Calu3 (cell line): ENCODE data around the gene SGCA. TPM values are rescaled to one million over a fixed set of nuclear protein-coding genes. Genes with fewer than 3 reads are reported as not detected.

ENCODE experiments used
- BruUV-seq: library from RNA; stranded (reverse); fragments of 400-500 nt; replicated peaks from 2 replicates; lab custom pipeline; 2021; lab: Mats Ljungman, UMichigan
- CTCF ChIA-PET: fragments of 300-600 bp; sonication (Branson Sonifier 250); formaldehyde crosslinking; loops from one replicate; lab custom pipeline; 2022; ENCODE audit warnings: antibody characterized with exemption; lab: Charles Lee
- DNase-seq: peaks from one replicate; pipeline ENCODE4 v3.0.0; 2022
- H3K27ac Mint-ChIP-seq: one replicate; pipeline ENCODE4 v1.8.0; 2022; ENCODE audit warnings: mixed read lengths; ENCODE audit not compliant: unreplicated experiment
- H3K27me3 Mint-ChIP-seq: one replicate; pipeline ENCODE4 v1.8.0; 2022; ENCODE audit warnings: mixed read lengths; ENCODE audit not compliant: unreplicated experiment
- H3K36me3 Mint-ChIP-seq: one replicate; pipeline ENCODE4 v1.8.0; 2022; ENCODE audit warnings: mild to moderate bottlenecking, moderate library complexity, mixed read lengths; ENCODE audit not compliant: insufficient read depth, unreplicated experiment
- H3K4me1 Mint-ChIP-seq: one replicate; pipeline ENCODE4 v1.8.0; 2022; ENCODE audit warnings: mild to moderate bottlenecking, low read depth, mixed read lengths; ENCODE audit not compliant: unreplicated experiment
- H3K4me3 Mint-ChIP-seq: one replicate; pipeline ENCODE4 v1.8.0; 2022; ENCODE audit warnings: mild to moderate bottlenecking, low read depth, moderate library complexity, mixed read lengths; ENCODE audit not compliant: unreplicated experiment
- H3K9me3 Mint-ChIP-seq: one replicate; pipeline ENCODE4 v1.8.0; 2022; ENCODE audit warnings: low read depth, mixed read lengths; ENCODE audit not compliant: unreplicated experiment
- intact Hi-C: fragments of 100-400 bp; cut with micrococcal nuclease; formaldehyde crosslinking; loops from one replicate; pipeline ENCODE4 v1.10.0; 2022; ENCODE audit not compliant: unreplicated experiment
- total RNA-seq: library from RNA; stranded (reverse); gene quantifications from 2 replicates; pipeline ENCODE4 v1.2.3, GENCODE V29; 2022
- TF ChIP-seq, protein P1 (sequence below): fragments of 200-600 bp; IDR thresholded peaks from one replicate; pipeline ENCODE4 v1.8.0; 2022; ENCODE audit warnings: antibody characterized with exemption; ENCODE audit not compliant: unreplicated experiment

Gene SGCA
- total RNA-seq, 1 experiment from 2014 or later = not detected

DNA sequence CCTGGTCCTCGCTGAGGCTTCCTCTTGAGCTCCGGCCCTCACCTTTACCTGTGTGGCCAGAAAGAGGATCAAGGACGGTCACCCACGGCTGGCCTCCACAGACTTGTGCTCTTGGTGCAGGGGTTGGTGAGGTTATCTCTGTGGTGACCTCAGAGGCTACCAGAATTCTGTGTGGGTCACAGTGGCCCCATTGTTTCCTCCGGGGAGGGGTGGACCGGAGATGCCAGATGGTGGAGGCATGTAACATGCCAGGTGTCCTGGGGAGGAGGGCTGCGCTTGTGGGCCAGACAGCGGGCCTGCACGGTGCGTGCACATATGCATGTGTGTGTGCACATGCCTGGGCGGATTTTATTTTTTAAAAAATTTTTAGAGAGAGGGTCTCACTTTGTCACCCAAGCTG, 6.3 kb downstream of the SGCA start:
- H3K36me3 Mint-ChIP-seq = no peaks in the 10 kb centered on the region
- no peaks in the 10 kb centered on the region for H3K9me3 Mint-ChIP-seq
- intact Hi-C loops = no loop called here
- H3K27ac Mint-ChIP-seq = no peak overlapping the region
- H3K27me3 Mint-ChIP-seq = peaks cover 28% of the 10 kb centered on the region
- H3K4me1 Mint-ChIP-seq = peaks cover 22% of the 10 kb centered on the region
- no peak overlapping the region for H3K4me3 Mint-ChIP-seq
- TF ChIP-seq, protein P1, sequence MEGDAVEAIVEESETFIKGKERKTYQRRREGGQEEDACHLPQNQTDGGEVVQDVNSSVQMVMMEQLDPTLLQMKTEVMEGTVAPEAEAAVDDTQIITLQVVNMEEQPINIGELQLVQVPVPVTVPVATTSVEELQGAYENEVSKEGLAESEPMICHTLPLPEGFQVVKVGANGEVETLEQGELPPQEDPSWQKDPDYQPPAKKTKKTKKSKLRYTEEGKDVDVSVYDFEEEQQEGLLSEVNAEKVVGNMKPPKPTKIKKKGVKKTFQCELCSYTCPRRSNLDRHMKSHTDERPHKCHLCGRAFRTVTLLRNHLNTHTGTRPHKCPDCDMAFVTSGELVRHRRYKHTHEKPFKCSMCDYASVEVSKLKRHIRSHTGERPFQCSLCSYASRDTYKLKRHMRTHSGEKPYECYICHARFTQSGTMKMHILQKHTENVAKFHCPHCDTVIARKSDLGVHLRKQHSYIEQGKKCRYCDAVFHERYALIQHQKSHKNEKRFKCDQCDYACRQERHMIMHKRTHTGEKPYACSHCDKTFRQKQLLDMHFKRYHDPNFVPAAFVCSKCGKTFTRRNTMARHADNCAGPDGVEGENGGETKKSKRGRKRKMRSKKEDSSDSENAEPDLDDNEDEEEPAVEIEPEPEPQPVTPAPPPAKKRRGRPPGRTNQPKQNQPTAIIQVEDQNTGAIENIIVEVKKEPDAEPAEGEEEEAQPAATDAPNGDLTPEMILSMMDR = no peak
- no TSS peak for BruUV-seq
- CTCF ChIA-PET = no interaction called here
- DNase-seq = no peak

DNA sequence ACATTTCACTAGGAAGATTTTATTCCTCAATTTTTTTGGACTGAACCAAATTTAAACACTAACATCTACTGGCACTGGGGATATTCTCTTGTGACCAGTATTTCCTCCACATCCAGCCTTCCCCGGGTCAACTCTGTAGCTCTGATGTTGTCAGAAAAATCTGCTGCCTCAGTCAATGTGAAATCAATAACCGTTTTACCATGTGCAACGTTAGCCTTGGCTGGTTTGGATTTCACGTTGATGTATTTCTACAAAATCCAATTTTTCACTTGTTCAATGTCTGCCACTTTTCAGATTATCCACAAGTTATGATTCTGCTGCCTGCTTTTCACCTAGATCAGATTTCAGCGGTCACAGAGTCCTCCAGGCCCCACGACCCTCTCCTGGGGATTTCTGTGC, 7.1 kb downstream of the SGCA start:
- intact Hi-C loops = no loop called here
- peaks cover 20% of the 10 kb centered on the region for H3K27me3 Mint-ChIP-seq
- TF ChIP-seq, protein P1 = no peak
- no peak overlapping the region for H3K27ac Mint-ChIP-seq
- BruUV-seq = no TSS peak
- no peak for DNase-seq
- no peaks in the 10 kb centered on the region for H3K9me3 Mint-ChIP-seq
- no peaks in the 10 kb centered on the region for H3K36me3 Mint-ChIP-seq
- no peak overlapping the region for H3K4me3 Mint-ChIP-seq
- peaks cover 29% of the 10 kb centered on the region for H3K4me1 Mint-ChIP-seq
- CTCF ChIA-PET = interaction anchor here (0.7 kb wide), 1 partner anchor 117 kb away, joined by 3 read pairs; no protein-coding TSS in a partner anchor

DNA sequence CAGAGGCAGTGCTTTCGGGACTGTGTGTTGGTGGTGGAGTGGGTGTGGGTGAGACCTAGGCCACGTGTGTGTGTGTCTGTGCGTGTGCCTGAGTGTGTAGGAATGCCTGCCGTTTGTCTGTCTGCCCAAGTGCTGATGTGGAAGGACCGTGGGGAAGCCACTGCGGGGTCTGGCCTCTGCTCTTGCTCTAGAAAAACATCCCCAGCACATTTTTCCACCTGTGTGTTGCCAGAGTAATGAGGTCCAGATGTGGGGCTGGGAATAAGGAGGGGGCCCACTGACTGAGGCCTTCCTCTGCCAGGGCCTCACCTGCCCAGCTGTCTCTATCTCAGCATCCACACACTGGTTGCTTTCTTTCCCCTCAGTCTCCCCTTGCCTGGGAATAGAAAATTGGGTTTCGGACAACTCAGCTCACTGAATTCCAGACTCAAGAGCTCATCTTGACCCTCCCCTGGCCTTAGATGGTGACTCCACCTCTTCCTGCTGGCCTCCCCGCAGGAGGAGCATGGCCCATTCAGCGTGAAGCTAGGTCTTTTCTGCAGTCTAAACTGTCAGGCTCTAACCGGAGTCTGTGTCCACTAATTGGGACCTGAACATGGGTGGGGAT, 7.6 kb downstream of the SGCA start:
- peaks cover 35% of the 10 kb centered on the region for H3K4me1 Mint-ChIP-seq
- DNase-seq = no peak
- TF ChIP-seq, protein P1 = no peak
- no peaks in the 10 kb centered on the region for H3K9me3 Mint-ChIP-seq
- intact Hi-C loops = no loop called here
- CTCF ChIA-PET = interaction anchor here (0.7 to 0.8 kb wide), 2 partner anchors 22 to 116 kb away, joined by 3 to 4 read pairs; no protein-coding TSS in a partner anchor
- BruUV-seq = no TSS peak
- peaks cover 4% of the 10 kb centered on the region for H3K36me3 Mint-ChIP-seq
- no peak overlapping the region for H3K4me3 Mint-ChIP-seq
- H3K27ac Mint-ChIP-seq = no peak overlapping the region
- peaks cover 15% of the 10 kb centered on the region for H3K27me3 Mint-ChIP-seq

DNA sequence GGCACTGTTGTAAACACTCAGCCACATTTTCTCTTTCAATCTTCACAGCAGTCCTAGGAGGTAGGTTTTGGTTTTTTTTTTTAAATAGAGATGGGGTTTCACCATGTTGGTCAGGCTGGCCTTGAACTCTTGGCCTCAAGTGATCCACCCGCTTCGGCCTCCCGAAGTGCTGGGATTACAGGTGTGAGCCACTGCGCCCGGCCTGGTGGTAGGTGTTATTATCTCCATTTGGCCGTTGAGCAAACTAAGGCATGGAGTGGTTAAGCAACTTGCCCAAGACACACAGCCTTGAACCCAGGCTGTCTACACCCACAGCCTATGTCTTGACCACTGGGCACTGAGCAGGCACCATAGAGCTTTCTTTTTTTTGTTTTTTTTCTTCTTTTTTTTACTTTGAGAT, 8.6 kb downstream of the SGCA start:
- DNase-seq = no peak
- H3K27ac Mint-ChIP-seq = no peak overlapping the region
- CTCF ChIA-PET = interaction anchor here (0.7 kb wide), 2 partner anchors 101 to 806 kb away, joined by 3 read pairs; no protein-coding TSS in a partner anchor
- H3K27me3 Mint-ChIP-seq = peaks cover 5% of the 10 kb centered on the region
- BruUV-seq = no TSS peak
- H3K4me1 Mint-ChIP-seq = peaks cover 29% of the 10 kb centered on the region
- no peak overlapping the region for H3K4me3 Mint-ChIP-seq
- peaks cover 6% of the 10 kb centered on the region for H3K36me3 Mint-ChIP-seq
- no peaks in the 10 kb centered on the region for H3K9me3 Mint-ChIP-seq
- TF ChIP-seq, protein P1 = no peak
- intact Hi-C loops = no loop called here
